Measurements from ENCODE around the gene NFE2L3. TPM values are rescaled to one million over a fixed set of nuclear protein-coding genes. Genes with fewer than 3 reads are reported as not detected.

NFE2L3 gene
- total and polyA plus RNA-seq, 2 of the 8 experiments (the other 6 are each of a cell fraction or from before 2014, with no cell fraction given), result 64.9 to 76.5 TPM

GRCh38 chr7:26179422-26179821 is 27.4 kb downstream of the NFE2L3 start:
- POLR2A ChIA-PET (ENCODE audit: partially characterized antibody), result interaction anchor here (1.1 to 17.3 kb wide), 8 partner anchors 9 to 94 kb away, joined by 3 to 578 read pairs (median 4); partner anchors contain the start of genes CBX3 and HNRNPA2B1
- FAIRE-seq, result no peak

More at GRCh38 chr7:26179422-26179821, 27.4 kb downstream of the NFE2L3 start:
- Histone ChIP-seq H2AK5ac (ENCODE audit: low read depth, low read length) (no peak overlapping the region), H3K4me3 (ENCODE audit: extremely low read depth in 1 of 4, insufficient read depth in 2 of 4, low read depth in 3 of 4, low read length in 4 of 4) (no peak overlapping the region), H2BK5ac (ENCODE audit: low read depth, low read length) (no peak overlapping the region), H3K27me3 (replicated peaks in 1 of 4; ENCODE audit: control insufficient read depth in 3 of 4, extremely low read depth in 1 of 4, insufficient read depth in 3 of 4, low read length in 3 of 4) (no peaks in the 10 kb centered on the region), H3K4me2 (ENCODE audit: insufficient read depth in 1 of 2, low read depth in 2 of 2, low read length in 2 of 2) (no peak overlapping the region), H3K23ac (ENCODE audit: insufficient read length) (no peak overlapping the region), H4K8ac (ENCODE audit: extremely low read depth, insufficient read depth, low read length) (no peak overlapping the region; the same call in 1 of the 2 replicates), H4K5ac (ENCODE audit: insufficient read length, low read depth, low read length) (no peak overlapping the region), H4K91ac (replicated peaks; ENCODE audit: insufficient read length, low read length) (no peak overlapping the region), H2AFZ (ENCODE audit: low read length) (no peak overlapping the region), H3K4me1 (replicated peaks in 1 of 4; ENCODE audit: control insufficient read depth in 3 of 4, insufficient read depth in 4 of 4, low read length in 3 of 4) (peaks cover 0 to 5% (median 0%) of the 10 kb centered on the region in 4 experiments; a peak in 1 of 7 replicates), H2BK120ac (replicated peaks; ENCODE audit: low read depth, low read length) (no peak overlapping the region), H2BK20ac (ENCODE audit: low read length) (no peak overlapping the region), H3K27ac (ENCODE audit: low read depth, low read length) (no peak overlapping the region), H3K14ac (ENCODE audit: insufficient read length) (no peak overlapping the region), H3K79me1 (ENCODE audit: low read depth, low read length) (peaks cover 2% of the 10 kb centered on the region; the same call in 1 of the 2 replicates), H2BK12ac (ENCODE audit: low read depth, low read length) (no peak overlapping the region), H3K36me3 (ENCODE audit: control insufficient read depth in 2 of 4, insufficient read depth in 4 of 4, low read length in 3 of 4) (peaks cover 3 to 14% (median 5%) of the 10 kb centered on the region in 4 experiments; a peak in 3 of 8 replicates), H3K4ac (replicated peaks; ENCODE audit: insufficient read length, low read depth, low read length) (no peak overlapping the region), H3K9ac (replicated peaks in 1 of 4; ENCODE audit: extremely low read depth in 1 of 4, low read depth in 3 of 4, low read length in 3 of 4) (no peak overlapping the region), H2BK15ac (ENCODE audit: low read length) (no peak overlapping the region), H3K56ac (replicated peaks; ENCODE audit: insufficient read length, low read depth, low read length) (no peak overlapping the region), H3K9me3 (ENCODE audit: insufficient read depth in 2 of 2, low read depth in 1 of 2, low read length in 1 of 2) (peaks cover 0 to 16% of the 10 kb centered on the region in 2 experiments; a peak in 2 of 4 replicates), H3K23me2 (ENCODE audit: low read depth, low read length) (no peaks in the 10 kb centered on the region), H4K20me1 (replicated peaks in 1 of 2; ENCODE audit: control insufficient read depth in 1 of 2, insufficient read depth in 2 of 2, low read length in 2 of 2) (peaks cover 0 to 5% of the 10 kb centered on the region in 2 experiments), H3K79me2 (ENCODE audit: control insufficient read depth in 1 of 2, insufficient read depth in 2 of 2, low read length in 2 of 2) (peaks cover under 1 to 20% of the 10 kb centered on the region in 2 experiments; a peak in 3 of 4 replicates), H3K18ac (ENCODE audit: extremely low read depth, low read length) (no peak overlapping the region)
- 91% methylated on average over 5 of the region's 5 CpGs; no CpG with 5 or more reads in 1 of the 2 experiments for WGBS, 2 experiments (ENCODE audit: extremely low coverage in 1 of 2, insufficient coverage in 1 of 2, insufficient read length in 1 of 2, insufficient replicate concordance in 2 of 2, low coverage in 1 of 2, low lambda C conversion rate in 2 of 2, missing lambda C conversion rate in 1 of 2)
- TF ChIP-seq CEBPB (IDR thresholded peaks at IDR 0.05; ENCODE audit: low read depth, low read length) (no peak), ZNF274 (IDR thresholded peaks at IDR 0.05; ENCODE audit: borderline replicate concordance, extremely low read depth, low read length) (no peak)
- DNase-seq (ENCODE audit: low read depth in 1 of 2, low spot score in 2 of 2), result no peak
- CTCF ChIA-PET (ENCODE audit: partially characterized antibody), result interaction anchor here (0.7 to 4.8 kb wide), 7 partner anchors 74 to 287 kb away, joined by 3 to 46 read pairs (median 9); no protein-coding TSS in a partner anchor
